Measurements from ENCODE around the gene MYO5B.

MYO5B gene

GRCh38 chr18:49875155-49875554 lies 319.8 kb downstream of the MYO5B start:
- no peak for DNase-seq

GRCh38 chr18:49874238-49874637 lies 320.7 kb downstream of the MYO5B start:
- DNase-seq, result no peak

GRCh38 chr18:49869354-49869753 lies 325.6 kb downstream of the MYO5B start:
- DNase-seq, result no peak

DNA sequence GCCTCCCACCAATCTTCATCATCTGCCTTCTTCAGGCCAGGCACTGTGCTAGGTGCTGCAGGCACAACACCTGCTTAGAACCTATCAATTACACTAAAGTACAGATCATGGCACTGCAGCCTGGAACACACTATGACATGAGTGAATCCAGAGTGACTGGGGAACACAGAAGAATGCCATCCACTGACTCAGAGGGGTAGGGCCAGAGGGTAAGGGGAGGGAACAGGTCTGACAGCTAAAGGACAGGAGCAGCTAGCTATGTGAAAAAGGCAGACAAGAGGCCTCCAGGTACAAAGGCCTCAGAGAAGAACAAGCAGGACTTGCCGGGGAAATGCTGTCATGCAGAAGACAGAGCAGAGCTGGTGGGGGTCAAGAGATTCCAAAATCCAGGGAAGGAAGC lies 328.3 kb downstream of the MYO5B start:
- DNase-seq, result no peak

DNA sequence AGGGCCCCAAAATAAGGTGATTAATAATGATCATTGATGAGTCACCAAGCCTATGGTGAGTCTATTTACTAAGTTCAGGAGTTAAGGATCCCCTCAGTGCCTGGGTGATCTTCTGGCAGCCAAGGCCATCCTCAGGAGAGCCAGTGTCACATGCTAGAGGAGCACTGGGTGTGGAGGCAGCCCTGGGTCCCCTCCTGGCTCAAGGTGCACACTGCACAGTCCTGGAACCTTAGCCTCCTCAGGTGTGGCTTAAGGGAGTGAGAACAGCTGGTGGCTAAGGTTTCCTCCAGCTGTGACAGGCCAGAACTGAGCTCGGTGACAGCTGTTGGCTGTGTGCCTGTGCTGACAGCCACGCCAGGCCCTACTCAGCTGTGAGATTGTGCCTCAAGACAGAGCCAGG lies 329.5 kb downstream of the MYO5B start:
- DNase-seq, result peak; percentile 33

DNA sequence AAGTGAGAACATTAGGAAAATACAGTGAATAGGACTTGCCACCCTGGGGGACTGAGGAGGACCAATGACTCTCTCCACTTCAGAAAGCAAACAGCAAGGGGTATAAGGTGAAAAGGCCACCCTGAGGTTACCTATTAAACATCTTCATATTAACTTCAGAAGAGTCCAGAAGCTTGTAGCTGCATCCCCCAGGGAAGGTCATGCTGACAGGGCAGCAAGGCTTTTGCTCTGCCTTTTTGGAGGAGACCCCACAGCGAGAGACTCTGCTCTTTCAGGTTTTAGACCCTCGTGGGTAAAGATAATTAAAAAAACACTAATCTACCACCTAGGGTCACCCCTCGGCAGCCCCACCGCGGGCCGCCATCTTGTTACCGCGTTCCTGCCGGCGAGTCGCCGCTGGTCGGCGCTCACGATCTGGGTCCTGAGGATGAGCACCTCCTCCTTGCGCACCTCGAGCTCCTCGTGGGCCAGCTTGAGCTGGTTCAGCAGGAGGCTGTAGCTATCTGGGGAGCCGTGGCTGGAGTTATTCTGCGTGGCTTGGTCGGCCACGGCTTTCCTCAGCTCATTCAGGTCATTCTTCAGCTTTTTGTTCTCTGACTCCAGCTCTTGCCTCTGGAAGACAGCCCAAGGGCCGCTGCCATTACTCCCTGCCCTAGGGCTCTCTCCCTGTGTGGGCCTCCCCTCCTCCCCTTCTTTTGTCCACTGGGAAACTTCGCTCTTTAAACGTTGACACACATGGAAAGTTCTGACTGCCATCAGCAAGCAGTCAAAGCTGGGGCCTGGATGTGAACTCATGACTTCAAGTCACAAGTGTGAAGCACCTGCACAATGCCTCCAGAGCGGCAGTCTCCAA lies 331.0 kb downstream of the MYO5B start:
- DNase-seq, result no peak

DNA sequence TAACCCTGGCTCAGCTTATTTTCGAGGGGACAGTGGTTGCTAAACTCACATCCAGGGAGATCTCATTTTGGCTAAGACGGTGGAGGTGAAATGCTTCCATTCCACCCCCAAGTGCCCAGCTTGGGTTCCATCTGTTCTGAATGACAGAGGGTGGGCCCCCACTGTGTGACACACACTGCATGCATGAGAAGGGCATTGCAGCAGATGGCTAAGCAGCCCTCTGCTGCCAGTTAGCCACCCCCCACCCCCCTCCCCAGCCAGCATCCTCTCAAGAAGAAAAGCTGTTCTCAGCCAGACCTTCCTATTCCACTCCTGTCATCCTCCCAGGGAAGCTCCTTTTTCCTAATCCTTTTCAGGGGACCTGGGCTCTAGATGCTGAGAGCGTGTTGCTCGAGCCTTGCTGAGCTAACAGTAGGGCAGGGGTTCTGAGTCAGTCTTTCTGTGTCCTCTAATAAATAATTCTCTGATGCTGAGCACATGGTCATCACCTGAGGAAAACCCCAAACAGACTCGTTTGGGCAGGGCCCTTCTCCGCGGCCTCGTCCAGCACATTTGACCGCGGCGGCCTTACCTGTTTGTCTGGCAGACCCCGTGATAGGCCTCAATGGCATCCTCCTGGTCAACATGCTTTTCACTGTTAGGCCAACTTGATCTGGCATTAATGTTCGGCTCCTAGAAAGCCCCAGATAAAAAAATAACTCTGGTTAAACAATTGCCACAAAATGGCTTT lies 332.1 kb downstream of the MYO5B start:
- peak; percentile 94 for DNase-seq

- no peak for DNase-seq
Observed at GRCh38 chr18:49861659-49862058, 333.3 kb downstream of the MYO5B start.

- DNase-seq, result no peak
Observed at GRCh38 chr18:49859725-49860124, 335.2 kb downstream of the MYO5B start.

- DNase-seq, result no peak
Observed at GRCh38 chr18:49859021-49859359, 336.0 kb downstream of the MYO5B start.

DNA sequence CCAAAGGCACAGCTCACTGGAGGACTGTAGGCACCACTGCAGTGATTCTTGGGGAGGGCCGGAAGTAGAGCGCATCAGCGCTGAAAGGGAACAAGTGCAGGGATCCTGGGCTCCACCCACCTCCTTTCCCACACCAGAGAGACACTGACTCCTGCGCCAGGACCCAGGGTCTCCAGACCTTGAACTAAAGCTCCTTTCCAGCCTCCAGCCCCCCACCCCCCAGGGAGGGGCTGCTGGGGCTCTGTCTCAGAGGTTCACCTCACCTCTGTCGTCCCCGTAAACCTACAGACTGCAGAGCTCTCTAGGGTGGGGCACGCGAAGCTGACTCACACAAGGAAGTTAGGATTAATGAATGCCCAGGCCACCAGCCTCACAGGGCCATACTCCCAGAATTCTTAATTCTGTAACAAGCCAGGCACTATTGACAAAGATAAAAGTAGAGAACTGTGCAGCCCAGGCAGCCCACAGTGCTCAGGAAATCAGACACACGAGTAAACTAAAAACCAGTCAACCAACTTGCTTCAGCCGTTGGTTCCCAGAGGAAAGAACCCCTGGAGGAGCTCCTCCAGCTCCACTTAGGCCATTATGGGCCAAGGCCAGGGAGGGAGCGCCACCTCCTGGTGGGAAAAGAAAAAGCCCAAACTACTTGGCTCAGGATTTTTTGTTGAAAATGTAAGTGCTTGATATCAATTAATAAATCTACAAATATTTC lies 336.5 kb downstream of the MYO5B start:
- DNase-seq, result peak; percentile 80

GRCh38 chr18:49857708-49858107 lies 337.2 kb downstream of the MYO5B start:
- DNase-seq, result no peak

DNA sequence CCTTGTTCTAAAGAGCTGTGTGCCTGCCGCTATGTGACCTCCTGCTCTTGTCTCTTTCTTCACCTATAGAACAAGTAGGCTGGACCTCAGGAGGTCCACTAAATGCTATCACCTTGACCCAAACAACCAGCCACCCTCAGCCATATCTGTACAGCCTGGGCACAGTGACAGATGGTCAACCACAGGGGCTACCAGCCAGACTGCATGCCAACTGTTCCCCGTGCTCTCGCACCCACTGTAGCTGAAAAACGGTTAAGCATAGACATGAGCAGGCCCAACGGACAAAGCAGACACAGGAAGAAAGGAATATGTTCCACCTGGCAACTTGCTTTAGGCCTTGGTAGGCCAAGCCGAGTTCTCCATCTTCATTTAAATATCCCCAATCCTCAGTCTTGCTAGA lies 338.5 kb downstream of the MYO5B start:
- DNase-seq, result no peak

DNA sequence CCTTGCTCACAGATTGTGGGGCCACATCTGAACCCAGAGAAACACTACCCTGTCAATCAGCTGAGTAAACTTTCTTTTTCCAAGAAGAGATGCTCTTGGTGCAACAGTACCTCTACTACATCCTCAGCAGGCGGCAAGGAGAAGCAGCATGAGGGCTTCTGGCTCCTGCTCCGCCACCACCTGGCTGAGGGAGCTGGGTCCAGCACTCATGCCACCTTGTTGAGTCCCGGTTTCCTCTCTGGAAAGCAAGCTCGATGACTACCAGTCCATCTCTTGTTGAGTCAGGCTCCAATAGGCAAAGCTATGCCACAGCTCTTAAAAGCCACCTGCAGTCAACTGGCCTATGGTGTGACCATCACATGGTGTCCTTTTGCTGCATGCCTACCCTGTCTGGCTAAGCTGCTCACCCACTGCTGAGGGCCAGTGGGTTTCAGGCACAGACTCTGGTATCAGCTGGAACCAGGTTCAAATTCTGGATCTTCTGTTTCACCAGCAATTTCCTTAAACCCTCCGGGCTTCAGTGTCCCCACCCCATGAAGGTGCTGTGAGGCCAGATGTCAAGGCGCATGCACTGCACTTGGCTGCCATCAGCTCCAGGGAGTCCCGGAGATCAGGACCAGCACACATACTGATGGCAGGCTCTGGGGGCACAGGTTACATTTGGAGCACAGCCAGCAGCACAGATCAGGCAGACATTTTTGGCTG lies 339.1 kb downstream of the MYO5B start:
- DNase-seq, result no peak

GRCh38 chr18:49854681-49855080 lies 340.3 kb downstream of the MYO5B start:
- no peak for DNase-seq

DNA sequence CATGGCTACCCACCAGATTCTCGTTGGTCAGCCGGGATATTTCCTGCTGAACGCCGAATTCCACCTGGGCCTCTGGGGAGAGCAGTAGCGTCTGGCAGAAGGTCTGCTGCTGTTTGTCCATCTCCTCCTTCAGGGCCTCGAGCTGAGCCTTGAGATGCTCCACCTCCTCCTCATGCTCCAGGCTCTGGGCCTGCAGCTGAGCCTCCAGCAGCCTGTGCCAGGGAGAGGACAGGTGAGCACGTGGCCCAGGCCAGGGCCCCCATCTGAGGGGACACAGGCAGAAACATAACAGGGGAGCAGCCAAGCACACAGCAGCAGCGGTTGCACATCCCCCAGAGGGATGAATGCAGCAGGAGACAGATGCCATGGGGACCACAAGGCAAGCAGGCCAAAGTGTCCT lies 341.5 kb downstream of the MYO5B start:
- DNase-seq, result no peak

GRCh38 chr18:49853011-49853410 lies 341.9 kb downstream of the MYO5B start:
- no peak for DNase-seq

- DNase-seq, result no peak
Observed at GRCh38 chr18:49851624-49852023, 343.3 kb downstream of the MYO5B start.

DNA sequence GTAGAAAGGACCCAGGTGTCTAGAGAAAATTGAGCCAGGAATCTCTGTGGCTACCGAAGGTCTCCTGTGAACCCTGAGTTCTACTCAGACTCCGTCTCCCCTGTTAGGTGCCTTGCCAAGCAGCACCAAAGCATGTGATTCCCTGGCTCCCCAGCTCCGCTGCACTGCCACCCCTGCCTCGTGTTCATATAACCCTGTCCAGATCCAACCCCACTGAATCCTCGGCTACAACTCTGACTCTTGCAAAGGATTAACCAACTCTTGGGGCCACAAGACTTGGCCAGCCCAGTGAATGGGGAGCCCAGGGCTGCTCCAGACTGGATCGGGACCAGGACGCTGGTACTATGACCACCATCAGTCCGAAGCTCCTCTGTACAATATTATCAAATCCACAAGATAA lies 344.3 kb downstream of the MYO5B start:
- no peak for DNase-seq

DNA sequence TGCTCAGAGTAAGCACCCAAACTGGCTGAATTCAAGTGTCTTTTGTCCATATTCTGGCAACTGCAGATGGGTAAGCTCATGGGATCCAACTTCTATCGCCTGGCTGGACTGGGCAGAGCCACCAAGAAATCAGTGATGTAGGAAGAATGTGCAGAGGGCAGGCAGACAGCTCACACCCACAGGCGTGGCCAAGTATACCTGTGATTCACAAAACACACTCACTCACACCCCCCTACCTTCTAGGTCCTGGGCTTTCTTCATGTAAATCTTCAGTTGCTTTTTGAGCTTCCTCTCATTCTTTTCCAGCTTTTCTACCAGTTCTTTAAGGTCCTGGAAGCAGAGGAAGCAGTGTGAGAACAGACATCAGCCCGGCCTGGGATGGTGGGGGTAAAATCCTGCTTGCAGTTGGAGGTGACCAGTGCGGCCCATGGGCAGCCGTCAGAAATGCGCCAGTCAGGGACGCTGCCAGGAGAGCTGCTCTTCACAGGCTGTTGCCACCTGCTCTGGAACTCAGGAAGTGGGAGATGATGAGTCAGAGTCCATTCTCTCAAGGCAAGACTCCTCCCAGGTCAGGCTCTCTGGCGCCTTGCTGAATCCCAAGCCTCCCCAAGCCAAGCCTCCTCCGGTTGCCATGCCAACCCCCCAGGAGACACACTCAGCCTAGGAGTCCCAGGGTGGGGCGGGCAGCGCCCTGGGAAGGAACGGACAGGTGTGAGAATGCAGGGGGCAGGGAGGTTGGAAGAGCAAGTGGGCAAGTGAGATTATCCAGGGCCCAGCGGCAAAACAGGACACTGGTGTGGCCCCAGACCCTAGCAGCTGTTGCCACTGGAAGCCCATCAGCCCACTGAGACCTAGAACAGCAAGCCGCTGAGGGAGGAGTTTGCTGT lies 345.4 kb downstream of the MYO5B start:
- DNase-seq, result no peak

DNA sequence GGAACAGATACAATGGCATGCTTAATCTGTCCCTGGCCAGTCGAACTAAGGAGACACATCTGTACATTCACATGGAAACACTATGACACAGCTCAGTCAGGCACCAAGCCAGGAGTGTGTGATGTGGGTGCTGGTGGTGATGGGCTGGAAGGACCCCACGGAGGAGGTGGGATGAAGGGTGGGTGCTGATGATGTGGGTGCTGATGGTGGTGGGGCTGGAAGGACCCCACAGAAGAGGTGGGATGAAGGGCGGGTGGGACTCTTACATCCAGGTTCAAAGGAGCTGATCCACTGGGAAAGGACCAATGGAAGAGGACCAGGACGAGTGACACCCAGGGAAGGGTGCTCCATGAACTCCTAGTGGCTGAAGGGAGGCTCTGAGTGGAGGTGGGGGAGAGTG lies 346.8 kb downstream of the MYO5B start:
- DNase-seq, result no peak

GRCh38 chr18:49847524-49847923 lies 347.4 kb downstream of the MYO5B start:
- DNase-seq, result no peak

Data from NCI-H82 (cell line).